ENCODE measurements around the gene EXT2.

EXT2 gene

DNA sequence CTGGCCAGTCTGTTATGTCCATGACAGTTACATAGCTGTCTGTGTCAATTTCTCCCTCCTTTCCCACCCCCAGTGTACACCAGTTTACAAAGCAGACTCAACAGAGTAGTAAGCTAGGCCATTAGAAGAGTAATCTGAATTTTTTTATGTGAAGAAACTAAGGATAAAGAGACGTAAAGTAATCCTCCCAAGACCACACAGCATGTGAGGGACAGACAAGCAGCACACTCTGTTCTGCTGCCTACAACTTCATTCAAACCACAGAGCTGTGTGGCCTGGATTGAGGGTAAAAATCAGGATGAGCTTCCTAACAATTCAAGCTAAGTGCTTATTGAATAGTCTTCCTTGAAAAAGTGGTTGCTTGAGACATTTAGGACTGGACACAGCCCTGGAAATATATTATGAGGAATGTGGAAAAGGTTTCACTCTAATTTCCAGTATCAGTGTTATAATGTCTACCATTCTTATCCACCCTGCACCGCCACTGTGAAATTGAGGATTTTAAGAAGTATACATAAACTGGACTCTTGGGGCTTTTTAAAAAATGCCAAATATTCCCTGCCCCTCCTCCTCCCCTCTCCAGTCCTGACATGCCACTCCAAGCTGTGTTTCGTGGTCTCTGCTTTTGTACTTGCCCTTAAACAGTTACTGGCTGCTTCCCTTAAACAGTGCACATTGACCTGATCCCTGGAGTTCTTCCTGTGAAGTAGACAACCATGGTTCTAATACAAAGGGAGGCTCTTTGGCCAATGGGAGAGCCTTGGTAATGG is 40.9 kb downstream of the EXT2 start:
- DNase-seq, result no peak

DNA sequence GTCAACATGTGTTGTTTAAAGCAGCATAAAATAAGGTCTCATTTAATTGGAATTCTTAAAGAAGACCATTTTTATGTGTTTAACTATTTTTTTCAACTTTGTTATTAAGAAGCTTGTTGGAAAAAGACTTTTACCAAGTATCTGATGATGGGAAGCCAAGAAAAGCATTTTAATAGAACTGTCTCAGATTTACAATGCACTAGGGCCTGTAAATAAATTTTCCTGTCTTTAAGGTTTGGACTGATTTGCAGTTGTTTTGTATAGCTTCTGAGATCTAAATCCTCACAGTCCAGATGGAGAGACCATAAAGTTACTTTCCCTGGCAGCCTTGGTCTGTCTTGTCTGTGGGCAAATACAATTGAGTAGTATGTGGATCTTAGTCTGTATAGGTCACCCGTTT is 41.6 kb downstream of the EXT2 start:
- no peak for DNase-seq

DNA sequence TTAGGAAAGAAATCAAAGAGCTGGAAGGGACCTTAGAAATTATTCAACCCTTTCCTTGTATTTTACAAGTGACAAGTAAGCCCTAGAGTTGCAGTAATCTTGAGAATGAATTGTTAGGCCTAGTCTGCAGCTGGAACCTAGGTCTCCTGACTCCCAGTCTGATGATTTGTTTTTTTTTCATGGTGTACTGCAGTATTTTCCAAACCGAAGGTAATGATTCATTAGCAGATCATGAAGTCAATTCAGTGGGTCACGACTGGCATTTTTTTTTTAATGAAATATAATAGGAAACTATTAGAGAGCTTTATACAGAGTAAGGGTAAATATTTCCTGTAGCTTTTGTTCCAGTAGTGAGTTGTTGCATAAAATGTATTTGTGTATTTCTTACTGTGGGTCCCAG is 42.8 kb downstream of the EXT2 start:
- no peak for DNase-seq

DNA sequence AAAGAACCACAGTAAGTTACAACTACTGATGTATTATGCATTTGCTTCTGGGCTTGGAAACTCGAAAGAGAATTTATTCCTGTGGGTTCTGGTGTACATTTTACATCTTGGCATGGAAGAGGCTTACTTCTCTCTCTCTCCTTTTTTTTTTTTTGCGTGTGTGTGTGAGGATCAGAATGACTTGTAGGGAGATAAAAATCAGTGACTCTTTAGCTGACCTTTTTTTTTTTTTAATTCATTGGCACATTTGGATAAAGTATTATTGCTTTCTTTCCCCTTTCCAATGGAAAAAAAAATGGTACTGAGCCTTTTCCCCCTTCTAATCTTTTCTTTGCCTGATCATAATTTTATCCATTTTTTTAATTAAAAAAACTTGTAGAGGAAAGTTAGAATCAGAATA is 43.5 kb downstream of the EXT2 start:
- no peak for DNase-seq

DNA sequence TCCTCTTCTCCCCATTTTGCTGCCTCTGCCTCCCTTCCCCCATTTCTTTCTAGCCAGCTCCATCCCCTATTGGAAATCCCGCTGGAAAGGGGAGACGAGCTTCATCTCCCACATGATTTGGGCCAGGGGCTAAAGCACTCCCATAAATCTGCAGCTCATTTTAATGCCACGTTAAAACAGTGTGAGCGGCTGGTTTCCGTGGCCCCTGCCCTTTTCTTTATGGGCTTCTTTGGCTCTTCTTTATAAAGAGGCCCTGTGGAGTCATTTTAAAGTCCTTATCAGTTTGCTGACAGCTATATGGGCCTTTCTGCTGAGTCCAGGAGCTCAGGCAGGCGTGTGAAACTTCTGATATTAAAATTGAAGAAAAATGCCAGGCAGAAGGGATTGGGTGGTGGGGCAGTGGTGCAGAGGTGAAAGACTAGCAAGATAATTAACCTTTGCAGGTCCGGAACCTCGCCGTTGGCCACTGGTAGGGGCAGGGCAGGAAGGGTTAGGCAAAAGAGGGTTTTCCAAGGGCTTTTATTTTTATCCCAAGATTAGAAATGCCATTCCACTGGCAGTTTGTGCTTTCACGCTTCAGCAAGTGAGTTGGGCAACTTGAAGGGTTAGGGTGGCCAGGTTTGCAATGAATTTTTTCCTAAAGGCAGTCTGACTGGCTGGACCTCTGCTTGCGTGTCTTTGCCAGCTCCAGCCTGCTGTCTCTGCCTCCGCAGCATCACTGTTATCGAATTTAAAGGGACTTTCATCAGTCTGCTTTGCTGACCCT is 44.3 kb downstream of the EXT2 start:
- no peak for DNase-seq

DNA sequence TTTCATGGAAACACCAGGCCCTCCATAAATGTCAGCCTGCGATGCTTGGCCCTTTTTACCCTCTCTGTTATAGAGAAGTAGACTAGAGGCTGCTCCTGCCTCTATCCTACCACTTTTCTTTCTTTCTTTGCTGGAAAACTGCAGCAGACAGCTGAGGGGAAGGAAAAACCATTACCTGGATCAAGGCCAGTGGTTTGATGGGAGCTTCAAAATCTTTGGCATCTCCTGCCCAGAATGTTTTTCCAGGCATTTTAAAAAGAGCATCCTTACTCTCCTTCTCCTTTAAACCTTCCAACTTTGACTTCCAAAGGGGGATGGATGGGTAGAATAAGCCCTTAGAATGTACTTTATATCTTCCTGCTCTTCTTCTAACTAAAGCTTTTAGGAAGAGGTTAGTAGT is 44.9 kb downstream of the EXT2 start:
- no peak for DNase-seq

DNA sequence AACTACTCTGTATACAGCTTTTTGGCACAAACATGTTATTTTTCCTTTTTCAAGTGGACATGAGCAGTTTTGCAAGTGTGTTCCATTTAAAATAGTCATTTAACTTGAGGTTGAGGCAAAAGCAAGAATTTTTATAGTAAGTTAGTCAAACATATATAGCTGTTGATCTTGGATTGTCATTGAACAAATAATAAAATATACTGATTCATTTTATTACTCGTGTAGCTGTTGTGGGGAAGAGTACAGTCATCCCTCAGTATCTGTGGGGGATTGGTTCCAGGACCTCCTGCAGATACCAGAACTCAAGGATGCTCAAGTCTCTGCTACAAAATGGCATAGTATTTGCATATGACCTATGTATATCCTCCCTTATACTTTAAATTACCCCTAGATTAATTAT is 45.3 kb downstream of the EXT2 start:
- no peak for DNase-seq

DNA sequence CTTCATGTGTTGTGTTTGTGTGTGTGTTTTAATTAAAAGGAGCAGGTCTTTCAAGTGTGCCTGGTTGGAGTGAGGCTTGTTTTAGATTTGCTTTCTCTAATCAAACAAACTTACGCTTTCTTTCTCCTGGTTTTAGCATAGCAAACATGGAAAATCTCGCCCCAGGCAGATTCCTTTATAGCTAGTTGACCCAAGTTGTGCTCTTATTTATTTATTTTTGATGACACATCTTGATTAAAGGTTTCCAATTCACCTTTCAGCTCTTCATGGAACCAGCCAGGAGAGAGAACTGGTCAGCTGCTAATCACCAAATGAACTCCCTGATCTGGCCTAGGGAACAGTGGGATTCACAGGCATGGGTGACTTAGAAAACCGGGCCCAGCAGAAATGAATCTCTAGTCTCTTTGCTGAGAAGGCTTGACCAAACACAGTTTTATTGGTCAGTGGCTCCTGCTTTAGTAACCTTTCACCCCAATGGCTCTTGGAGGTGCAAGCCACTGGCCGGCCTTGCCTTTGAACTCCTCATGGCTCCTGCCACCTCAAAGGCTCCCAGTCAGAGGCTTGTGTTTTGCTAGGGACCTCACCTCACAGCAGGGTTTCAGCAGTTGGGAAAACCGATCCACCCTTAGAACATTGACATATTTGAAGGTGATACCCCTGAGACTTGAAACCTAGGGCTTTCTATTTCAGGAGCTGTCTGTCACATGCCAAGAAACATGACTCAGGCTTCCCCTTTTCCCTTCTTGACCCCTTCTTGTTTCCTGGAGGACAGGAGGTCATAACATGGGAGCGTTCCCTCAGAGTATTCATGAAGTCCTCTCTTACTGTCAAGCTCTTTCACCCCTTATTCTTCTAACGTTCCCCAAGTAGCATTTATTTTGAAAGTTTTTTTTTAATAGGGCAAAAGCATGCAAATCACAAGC is 48.8 kb downstream of the EXT2 start:
- no peak for DNase-seq

DNA sequence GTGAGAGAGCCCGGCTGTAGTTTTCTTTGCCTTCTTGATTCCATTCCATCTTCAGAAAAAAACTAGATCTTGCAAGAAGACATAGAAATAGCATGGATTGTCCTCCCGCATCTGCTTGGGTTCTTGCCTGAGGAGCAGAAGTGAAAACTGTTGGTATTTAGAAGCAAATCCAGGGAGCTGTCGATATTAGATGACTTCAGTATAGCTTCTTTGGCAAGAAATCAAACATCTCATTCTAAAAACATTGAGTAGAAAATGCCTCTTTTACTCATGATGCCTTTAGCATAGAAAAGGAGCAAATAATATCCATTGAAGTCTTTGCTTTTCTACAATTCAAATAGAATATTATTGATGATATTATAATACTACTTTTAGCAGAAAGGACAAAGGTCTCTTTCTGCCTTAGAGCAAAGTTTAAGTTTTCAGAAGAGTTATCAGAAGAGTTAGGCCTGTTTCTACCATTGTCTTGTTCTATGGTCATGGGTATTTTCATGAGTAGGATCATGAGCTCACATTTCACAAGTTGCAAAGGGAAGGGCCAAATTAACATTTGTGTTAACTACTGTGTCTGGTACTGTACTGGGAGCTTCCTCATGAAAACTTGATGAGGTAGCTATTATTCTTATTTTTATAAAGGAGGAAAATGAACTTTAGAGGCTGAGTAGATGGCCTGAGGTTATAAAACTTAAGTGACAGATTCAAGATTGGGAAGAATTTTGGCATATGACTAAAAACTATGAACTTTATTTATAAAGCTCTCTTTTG is 49.7 kb downstream of the EXT2 start:
- DNase-seq, result no peak

DNA sequence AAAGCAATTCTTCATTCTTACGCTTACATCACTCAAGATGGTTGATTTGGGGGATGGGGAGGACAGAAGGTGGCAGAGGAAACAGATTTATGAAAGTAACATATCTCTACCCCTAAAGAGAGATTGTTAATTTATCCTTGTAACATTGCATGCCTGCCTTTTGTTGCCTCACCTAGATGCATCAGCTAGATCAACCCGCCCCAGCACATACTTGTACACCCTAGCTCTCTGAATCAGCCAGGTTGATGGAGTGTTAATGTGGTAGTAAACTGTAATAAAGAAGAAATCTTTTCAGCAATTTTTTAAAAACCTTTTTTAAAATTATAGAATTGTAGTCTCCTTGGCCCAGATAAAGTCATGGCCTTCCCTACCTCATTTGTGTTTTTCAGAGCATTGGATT is 51.5 kb downstream of the EXT2 start:
- DNase-seq, result no peak

DNA sequence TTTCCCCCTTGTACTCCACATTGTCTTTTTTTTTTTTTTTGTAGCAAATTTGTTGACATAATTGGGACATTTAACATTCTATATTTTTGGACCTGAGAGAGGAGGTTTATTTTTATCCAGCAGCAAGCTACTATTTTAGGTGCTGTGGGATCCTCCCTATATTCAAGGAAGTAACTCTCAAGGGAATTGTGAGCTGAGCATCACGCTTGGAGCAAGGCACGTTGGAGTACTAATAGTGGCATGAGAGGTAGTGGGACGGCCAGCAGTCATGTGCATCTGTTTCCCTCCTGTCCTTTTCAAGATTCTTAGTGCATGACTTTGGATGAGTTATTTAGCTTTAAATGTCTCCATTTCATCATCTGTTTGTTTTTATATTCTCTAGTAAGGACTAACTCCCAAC is 52.3 kb downstream of the EXT2 start:
- DNase-seq, result no peak

DNA sequence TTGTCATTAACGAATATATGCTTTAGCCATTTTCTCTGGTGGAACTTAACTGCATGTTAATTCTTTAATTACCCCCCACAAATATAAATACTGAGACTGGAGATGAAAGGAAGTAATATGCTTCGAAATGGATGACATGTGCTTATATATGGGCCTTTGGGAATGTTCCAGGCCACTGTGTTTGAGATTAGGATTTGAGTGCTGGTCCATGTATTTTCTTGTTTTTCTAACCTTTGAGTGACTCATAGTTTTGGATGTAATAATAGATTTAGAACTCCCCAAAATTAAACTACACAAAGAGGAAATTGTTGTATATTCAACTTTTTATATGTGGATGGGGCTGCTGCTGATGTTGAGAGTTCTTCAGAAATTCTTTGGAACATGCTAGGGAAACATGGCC is 54.2 kb downstream of the EXT2 start:
- no peak for DNase-seq

DNA sequence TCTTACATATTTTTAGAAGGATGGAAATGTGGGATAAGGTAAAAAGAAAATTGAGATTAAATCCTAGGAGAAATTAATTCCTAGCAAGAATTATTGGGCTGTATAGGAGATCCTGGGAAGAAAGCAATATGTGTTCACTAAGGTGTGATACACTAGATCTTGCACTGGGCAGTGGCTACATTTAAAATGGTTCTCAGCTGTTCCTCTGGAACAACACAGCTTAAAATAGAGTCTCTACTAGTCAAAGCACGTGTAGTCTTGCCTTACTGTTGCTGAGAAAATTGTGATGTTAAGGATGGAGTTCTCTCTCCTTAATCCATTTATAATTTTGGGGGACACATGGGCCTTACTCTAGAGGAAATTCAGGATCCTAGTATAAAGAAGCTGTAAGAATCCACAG is 54.9 kb downstream of the EXT2 start:
- DNase-seq, result no peak

DNA sequence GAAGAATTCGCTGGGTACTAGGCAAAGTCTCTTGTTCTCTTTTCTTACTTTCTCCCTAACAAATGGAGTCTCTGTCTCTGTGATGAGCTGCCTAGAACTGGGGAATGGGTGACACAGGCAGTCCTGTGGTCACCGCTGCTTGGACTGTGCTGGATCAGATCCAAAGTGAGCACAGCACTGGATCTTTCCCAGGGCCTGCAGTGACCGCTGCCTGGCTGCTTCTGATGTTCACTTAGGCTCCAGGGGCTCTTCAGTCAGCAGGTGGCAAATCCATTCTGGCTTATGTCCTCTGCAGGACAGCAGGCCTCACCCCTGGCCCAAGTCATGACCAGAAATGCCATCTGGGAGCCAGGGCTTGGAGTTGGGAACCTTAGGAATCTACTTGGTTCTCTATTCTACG is 61.5 kb downstream of the EXT2 start:
- no peak for DNase-seq

DNA sequence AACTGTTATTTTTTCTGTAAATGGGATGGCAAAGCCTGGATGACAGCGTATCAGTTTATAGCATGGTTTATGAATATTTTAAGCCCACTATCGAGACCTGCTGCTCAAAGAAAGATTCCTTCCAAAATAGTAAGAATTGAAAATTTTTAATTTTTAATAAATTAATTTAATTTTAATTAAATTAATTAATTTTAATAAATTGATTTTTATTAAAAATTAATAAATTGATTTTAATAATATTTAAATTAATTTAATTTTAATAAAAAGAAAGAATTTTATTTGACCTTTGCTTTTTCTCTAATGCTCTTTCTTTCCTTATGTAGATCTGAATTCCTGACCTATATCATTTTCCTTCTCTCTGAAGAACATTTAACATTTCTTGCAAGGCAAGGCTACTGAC is 62.9 kb downstream of the EXT2 start:
- DNase-seq, result no peak

DNA sequence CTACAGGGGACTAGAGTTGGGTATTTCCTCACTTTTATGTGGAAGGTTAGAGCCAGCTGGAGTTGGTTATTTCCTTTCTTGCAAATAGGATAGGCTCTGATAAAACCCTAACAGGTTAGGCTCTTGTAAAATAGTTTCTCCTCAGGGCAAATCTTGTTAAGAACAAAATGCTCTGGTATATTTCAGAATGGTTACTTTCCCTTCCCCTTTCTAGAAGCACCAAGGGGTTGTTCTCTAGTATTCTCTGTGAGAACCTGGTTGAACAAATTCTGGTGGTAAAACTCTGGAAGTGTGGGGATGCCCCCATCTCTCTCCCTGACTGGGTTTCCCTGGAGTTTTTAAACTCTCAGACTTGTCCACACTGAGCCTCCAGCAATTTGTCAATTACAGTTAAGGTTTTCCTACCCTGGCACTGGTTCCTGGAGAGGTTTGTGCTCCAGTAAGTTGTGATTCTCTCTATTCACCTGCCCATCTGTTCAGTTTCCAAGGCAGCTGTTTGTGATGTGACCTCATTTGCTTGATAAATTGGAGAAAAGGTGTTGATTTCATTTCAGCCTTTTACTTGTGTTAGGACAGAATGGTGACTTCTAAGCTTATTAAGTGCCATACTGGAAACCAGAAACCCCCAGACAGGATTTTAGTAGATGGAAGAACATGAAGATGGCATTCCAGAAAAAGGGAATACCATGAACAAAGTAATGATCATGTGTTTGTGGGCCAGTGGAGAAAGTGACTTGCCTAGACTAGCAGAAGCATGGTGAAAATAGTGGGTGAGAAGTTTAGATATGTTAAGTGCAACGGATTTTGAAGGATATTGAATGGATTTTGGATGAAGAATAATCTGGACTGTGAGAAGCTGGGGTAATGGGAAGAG is 64.6 kb downstream of the EXT2 start:
- DNase-seq, result no peak

DNA sequence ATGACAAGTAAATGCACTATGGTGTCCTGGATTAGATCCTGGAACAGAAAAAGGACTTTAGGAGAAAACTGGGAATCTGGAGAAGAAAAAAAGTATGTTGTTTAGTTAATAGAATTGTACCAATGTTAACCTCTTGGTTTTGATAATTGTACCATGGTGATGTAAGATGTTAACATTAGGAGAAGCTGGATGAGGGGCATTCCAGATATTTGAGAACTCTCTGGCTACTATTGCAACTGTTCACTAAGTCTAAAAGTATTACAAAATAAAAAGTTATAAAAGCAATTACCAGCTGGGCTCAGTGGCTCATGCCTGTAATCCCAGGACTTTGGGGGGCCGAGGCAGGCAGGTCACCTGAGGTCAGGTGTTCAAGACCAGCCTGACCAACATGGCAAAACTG is 66.5 kb downstream of the EXT2 start:
- DNase-seq, result no peak

DNA sequence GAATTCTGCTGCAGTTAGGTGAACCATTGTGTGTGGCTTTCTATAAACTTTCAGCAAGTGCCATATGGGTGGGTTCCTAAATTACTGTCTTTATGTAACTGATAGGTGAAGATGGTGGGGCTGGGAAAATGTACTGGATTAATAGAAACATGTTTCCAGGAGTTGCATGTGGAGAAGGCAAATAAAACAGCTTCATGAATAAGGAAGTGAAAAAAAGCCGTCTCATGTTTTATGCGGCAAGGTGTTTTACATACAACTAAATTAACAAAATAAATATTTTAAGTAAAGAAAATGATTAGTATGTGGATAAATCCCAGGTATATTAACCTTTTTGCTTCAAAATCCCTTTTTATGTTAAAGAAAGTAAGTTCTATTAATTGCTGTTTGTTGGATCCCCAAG is 67.2 kb downstream of the EXT2 start:
- DNase-seq, result no peak

DNA sequence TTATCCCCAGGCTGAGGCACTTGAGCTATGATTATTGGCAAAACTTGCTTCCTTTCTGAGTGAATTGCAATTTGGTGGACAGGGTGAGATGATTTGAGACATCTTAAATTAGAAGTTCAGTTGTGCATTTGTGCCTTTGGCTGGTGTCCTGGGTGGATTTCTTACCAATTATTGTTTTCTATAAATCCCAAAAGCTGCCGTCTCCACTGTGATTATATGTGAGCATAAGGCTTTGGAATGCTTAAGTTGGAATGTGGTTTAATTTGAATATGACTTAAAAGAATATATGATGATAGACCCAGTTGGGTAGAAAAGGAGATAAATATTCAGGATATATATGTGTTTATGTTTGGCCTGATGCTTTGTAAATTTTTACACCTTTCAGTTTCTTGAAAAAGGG is 70.0 kb downstream of the EXT2 start:
- no peak for DNase-seq

DNA sequence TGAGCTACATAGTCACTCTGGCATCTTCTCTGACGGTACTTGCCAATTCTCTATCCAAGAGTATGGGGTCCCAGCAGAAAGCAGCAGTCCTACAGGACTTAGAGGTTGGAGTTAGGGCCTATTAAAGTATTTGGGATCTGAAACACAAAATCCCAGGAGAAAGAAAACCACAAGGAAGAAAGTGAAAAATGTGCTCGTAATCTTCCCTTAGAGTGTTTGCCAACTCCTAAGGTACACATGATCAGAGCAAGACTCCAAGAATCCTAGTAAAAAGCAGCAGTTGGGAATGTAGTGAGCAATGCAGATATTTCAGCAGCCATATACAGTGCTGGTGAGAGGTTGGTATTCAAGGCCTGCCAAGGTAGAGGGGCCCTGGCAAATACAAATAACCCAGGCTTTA is 71.6 kb downstream of the EXT2 start:
- no peak for DNase-seq

DNA sequence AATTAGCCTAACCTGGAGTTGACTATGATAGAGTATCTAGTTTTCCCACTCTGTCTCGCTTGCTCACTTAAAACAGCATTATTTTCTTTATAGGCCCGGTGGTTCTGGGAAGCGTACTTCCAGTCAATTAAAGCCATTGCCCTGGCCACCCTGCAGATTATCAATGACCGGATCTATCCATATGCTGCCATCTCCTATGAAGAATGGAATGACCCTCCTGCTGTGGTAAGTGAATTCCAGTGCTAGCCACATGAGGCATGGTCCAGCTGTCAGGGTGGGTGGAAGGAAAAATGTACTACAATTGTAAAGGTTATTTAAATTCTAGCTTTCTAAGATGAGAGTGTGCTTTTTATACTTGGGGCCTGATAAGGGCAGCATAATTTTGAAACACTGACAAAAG is 76.0 kb downstream of the EXT2 start:
- no peak for DNase-seq

DNA sequence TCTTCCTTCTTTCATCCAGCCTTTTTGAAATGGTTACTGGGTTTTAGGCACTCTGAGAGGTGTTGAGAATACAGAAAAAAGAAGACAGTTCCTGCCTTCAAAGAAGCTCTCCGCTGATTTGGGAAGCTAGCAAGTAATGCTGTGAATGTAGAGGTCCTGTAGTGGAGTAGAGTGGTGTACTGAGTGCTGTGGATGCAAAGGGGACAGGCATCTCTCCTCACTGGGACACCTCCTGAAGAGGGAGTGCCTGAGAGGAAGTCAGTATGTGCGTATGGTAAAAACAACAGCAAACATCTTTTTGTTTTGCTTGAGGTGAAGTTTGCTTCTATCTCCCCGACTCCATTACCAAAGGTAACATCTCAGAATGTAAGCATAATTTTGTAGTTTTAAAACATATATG is 77.5 kb downstream of the EXT2 start:
- no peak for DNase-seq

Measured in NCI-H2107 (cell line).